ENCODE measurements around the gene LETM1.
A peak's percentile ranks its signal among the peaks of the same experiment; 100 is the strongest.
"Not testable (repeated sequence)": the region's sequence is repeated elsewhere in the genome, so short reads cannot be mapped to it uniquely, and the experiment has no call there.

LETM1 gene

DNA sequence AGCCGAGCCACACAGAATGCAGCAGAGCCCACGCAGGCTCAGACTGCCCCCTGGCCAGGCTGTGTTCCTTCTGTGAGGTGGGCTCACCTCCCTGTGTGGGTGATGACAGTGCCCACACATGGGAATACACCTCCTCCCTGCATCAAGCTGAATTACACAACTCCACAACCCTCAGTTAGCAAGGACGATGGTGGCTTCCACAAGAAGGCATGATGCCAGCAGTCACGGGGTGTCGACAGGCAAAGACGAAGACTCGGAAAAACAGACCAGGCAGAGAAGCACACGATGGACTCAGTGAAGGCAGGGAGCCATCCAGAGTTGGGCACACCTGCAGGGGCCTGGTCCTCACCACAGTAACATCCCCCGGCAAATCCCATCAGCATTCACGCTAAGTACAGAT lies 12.1 kb downstream of the LETM1 start:
- Histone ChIP-seq H3K27me3 (ENCODE audit: control insufficient read depth, insufficient read depth, low read length) (no peaks in the 10 kb centered on the region), H3K9ac (ENCODE audit: low read length) (no peak overlapping the region), H3K9me3 (ENCODE audit: control insufficient read depth, low read length) (no peaks in the 10 kb centered on the region), H3K36me3 (ENCODE audit: control insufficient read depth, insufficient read depth, low read length) (peaks cover 13% of the 10 kb centered on the region), H3K4me3 (ENCODE audit: low read length) (no peak overlapping the region), H3K4me1 (ENCODE audit: control insufficient read depth, insufficient read depth, low read length) (peaks cover 12% of the 10 kb centered on the region)

DNA sequence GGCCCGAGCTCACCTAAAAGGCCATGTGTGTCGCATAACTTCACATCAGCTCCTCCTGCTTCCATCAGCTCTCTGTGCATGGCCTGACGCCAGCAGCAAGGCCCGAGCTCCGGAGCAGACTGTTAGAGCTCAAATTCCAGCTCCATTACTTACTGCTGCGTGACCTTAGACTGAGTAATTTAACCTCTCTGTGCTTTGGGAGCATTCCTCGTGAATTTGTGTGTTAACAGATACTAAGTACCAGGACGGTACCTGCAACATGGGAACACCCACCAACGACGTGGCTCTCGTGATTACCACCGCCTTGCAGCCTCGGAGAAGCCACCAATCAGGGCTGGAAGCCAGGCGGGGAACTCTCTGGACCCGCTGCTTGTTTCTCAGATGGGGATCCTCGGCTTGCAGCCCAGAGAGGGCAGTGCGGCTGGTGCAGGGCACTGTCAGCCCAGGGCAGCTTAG lies 12.9 kb downstream of the LETM1 start:
- H3K9me3 ChIP-seq (ENCODE audit: control insufficient read depth, low read length) = no peaks in the 10 kb centered on the region
- H3K4me3 ChIP-seq (ENCODE audit: low read length) = no peak overlapping the region
- H3K36me3 ChIP-seq (ENCODE audit: control insufficient read depth, insufficient read depth, low read length) = peaks cover 13% of the 10 kb centered on the region
- H3K27me3 ChIP-seq (ENCODE audit: control insufficient read depth, insufficient read depth, low read length) = no peaks in the 10 kb centered on the region
- H3K9ac ChIP-seq (ENCODE audit: low read length) = no peak overlapping the region
- H3K4me1 ChIP-seq (ENCODE audit: control insufficient read depth, insufficient read depth, low read length) = peaks cover 12% of the 10 kb centered on the region

DNA sequence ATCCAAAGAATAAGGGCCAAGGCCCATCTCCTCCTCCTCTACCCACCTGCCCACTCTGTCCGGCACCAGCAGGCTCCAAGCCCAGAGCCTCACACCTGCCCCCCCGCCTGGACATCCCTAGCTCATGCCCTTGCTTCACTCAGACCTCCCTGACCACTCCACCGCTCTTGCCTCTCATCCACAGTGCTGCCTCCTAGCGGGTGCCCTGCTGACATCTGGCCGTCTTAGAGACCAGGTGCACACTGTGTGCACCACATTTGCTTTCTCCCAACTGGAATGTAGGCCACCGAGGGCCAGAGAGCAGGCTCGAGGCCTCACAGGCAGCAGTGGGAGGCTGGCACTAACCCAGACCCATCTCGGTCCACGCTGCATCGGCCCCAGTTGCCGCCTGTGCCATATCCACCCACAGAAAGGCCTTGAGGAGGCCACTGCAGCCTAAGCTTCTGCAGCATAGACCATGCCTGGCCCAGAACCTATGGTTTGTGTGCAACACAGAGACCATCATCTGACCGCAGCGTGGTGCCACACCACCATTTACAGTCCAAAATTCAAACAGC lies 13.5 kb downstream of the LETM1 start:
- Histone ChIP-seq H3K4me3 (ENCODE audit: low read length) (no peak overlapping the region), H3K36me3 (ENCODE audit: control insufficient read depth, insufficient read depth, low read length) (peaks cover 13% of the 10 kb centered on the region), H3K9me3 (ENCODE audit: control insufficient read depth, low read length) (no peaks in the 10 kb centered on the region), H3K9ac (ENCODE audit: low read length) (no peak overlapping the region), H3K27me3 (ENCODE audit: control insufficient read depth, insufficient read depth, low read length) (no peaks in the 10 kb centered on the region), H3K4me1 (ENCODE audit: control insufficient read depth, insufficient read depth, low read length) (peaks cover 12% of the 10 kb centered on the region)

DNA sequence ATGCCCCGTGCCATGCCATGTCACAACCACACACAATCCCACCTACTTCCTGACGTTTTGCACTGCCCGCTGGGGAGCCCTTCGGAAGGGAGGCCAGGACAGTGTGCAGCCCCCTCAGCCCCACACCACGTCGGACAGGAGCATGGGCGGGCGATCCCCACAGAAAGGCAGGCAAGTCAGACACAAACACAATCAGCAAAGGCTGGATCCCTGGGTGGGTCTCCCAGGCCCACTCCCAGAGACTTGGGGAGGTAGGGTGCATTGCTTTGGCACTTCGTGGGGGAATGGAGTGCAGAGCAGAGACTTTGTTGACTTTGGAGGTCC lies 14.1 kb downstream of the LETM1 start:
- Histone ChIP-seq H3K4me3 (ENCODE audit: low read length) (no peak overlapping the region), H3K4me1 (ENCODE audit: control insufficient read depth, insufficient read depth, low read length) (peaks cover 12% of the 10 kb centered on the region), H3K36me3 (ENCODE audit: control insufficient read depth, insufficient read depth, low read length) (peaks cover 18% of the 10 kb centered on the region), H3K27me3 (ENCODE audit: control insufficient read depth, insufficient read depth, low read length) (no peaks in the 10 kb centered on the region), H3K9ac (ENCODE audit: low read length) (no peak overlapping the region), H3K9me3 (ENCODE audit: control insufficient read depth, low read length) (no peaks in the 10 kb centered on the region)

DNA sequence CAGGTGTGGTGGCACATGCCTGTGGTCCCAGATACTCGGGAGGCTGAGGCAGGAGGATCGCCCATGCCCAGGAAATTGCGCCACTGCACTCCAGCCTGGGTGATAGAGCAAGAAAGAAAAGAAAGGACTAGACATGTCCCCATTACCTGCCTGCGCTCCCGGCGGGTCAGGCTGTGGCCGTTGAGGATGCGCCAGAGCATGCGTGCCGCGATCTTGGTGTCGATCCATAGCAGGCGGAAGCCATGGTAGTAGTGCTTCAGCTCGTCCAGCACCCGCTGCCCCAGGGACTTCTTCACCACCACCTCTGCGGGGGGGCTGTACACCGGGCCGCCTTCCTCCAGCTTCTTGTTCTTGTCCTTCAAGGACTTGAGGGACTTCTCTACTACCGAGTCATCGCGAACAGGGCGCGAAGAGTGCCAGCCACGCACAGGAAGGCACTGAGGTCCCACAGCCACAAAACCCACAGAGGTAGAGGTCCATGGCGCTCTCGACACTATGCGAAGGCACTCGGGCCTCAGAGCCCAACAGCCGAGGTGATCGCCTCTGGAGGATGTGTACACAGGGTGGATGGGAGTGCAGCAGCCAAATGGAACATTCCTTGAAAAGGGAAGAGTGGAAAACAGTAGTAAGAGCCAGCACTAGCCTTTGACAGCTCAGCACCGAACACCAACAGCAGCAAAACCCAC lies 14.6 kb downstream of the LETM1 start:
- no peak overlapping the region for H3K9ac ChIP-seq (ENCODE audit: low read length)
- H3K36me3 ChIP-seq (ENCODE audit: control insufficient read depth, insufficient read depth, low read length) = peaks cover 23% of the 10 kb centered on the region

DNA sequence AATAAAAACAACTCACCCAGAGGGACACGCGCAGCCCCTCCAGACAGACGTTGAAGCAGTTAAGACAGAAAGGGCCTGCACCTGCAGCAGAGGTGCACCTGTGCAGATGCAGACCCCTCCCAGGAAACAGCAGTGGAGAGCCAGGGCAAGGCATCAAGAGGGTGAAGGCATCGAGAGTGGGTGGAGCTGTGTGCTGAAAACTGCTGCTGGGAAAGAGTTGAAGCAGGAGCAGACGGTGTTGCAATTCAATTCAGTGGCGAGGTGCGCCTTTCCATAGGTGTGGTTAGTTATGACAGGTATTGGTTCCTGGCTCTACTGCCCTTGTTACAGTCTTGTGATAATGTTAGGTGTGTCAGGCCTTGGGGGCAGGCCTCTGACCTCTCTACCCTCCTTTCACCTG lies 16.7 kb downstream of the LETM1 start:
- Histone ChIP-seq H3K36me3 (ENCODE audit: control insufficient read depth, insufficient read depth, low read length) (peaks cover 30% of the 10 kb centered on the region), H3K4me1 (ENCODE audit: control insufficient read depth, insufficient read depth, low read length) (peaks cover 12% of the 10 kb centered on the region), H3K4me3 (ENCODE audit: low read length) (no peak overlapping the region)

More for the DNA sequence above, 14.6 kb downstream of the LETM1 start:
- Histone ChIP-seq H3K4me3 (ENCODE audit: low read length) (no peak overlapping the region), H3K9me3 (ENCODE audit: control insufficient read depth, low read length) (no peaks in the 10 kb centered on the region), H3K4me1 (ENCODE audit: control insufficient read depth, insufficient read depth, low read length) (peaks cover 12% of the 10 kb centered on the region), H3K27me3 (ENCODE audit: control insufficient read depth, insufficient read depth, low read length) (no peaks in the 10 kb centered on the region)

DNA sequence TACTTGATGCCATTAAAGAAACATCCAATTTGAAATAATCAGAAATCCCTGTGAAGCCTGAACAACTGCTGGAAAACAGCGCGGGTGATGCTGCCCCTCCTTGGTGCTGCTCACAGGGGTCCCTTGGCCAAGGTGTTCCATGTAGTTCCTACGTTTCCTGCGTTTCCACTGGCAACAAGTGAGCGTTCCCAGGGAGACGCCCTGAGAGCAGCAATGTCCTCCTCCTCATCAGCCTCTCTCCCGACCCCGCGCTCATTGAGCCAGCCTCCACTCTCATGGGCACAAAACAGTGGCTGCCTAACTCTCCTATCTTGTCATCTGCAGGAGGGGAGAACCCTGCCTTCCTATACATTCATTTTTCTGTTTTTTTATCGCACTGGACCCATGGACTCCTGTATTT lies 18.9 kb downstream of the LETM1 start:
- Histone ChIP-seq H3K9me3 (ENCODE audit: control insufficient read depth, low read length) (no peaks in the 10 kb centered on the region), H3K27me3 (ENCODE audit: control insufficient read depth, insufficient read depth, low read length) (no peaks in the 10 kb centered on the region), H3K4me3 (ENCODE audit: low read length) (no peak overlapping the region), H3K36me3 (ENCODE audit: control insufficient read depth, insufficient read depth, low read length) (peaks cover 34% of the 10 kb centered on the region), H3K4me1 (ENCODE audit: control insufficient read depth, insufficient read depth, low read length) (peaks cover 12% of the 10 kb centered on the region), H3K9ac (ENCODE audit: low read length) (no peak overlapping the region)

More for the DNA sequence above, 16.7 kb downstream of the LETM1 start:
- Histone ChIP-seq H3K9me3 (ENCODE audit: control insufficient read depth, low read length) (no peaks in the 10 kb centered on the region), H3K27me3 (ENCODE audit: control insufficient read depth, insufficient read depth, low read length) (no peaks in the 10 kb centered on the region), H3K9ac (ENCODE audit: low read length) (peak overlapping the region; percentile 43)

DNA sequence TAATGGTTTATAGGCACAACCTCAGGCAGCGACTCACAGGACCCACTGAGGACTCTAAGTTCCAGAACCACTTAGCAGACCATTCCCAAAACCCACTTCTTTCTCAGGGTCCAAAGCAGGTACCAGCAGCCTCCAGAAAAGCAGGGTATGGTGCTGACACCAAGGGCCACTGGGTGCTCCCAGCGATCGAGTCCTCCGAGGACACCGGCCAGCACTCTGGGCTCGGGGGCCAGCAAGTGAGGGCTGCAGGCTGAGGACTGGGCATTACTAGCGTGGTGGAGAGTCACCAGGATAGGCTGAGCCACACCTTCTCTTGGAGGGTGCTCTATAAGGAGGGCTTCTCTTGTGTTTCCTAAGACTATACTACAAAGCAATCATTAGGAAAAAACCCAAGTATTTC lies 19.3 kb downstream of the LETM1 start:
- Histone ChIP-seq H3K4me3 (ENCODE audit: low read length) (no peak overlapping the region), H3K4me1 (ENCODE audit: control insufficient read depth, insufficient read depth, low read length) (peaks cover 12% of the 10 kb centered on the region), H3K36me3 (ENCODE audit: control insufficient read depth, insufficient read depth, low read length) (peaks cover 32% of the 10 kb centered on the region), H3K27me3 (ENCODE audit: control insufficient read depth, insufficient read depth, low read length) (no peaks in the 10 kb centered on the region), H3K9me3 (ENCODE audit: control insufficient read depth, low read length) (no peaks in the 10 kb centered on the region), H3K9ac (ENCODE audit: low read length) (no peak overlapping the region)

DNA sequence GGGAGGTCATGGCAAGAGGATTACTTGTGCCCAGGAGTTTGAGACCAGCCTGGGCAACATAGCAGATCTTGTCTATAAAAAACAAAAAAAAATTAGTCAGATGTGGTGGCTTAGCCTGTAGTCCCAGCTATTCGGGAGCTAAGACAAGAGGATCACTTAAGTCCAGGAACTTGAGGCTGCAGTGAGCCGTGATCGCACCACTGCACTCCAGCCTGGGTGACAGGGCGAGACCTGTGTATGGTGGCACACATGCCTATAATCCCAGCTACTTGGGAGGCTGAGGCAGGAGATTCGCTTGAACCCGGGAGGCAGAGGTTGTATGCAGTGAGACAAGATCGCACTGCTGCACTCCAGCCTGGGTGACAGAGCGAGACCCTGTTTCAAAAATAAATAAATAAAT lies 20.1 kb downstream of the LETM1 start:
- H3K27me3 ChIP-seq (ENCODE audit: control insufficient read depth, insufficient read depth, low read length); H3K9me3 ChIP-seq (ENCODE audit: control insufficient read depth, low read length); H3K4me3 ChIP-seq (ENCODE audit: low read length); H3K9ac ChIP-seq (ENCODE audit: low read length): not testable (repeated sequence)
- Histone ChIP-seq H3K4me1 (ENCODE audit: control insufficient read depth, insufficient read depth, low read length) (peaks cover 12% of the 10 kb centered on the region), H3K36me3 (ENCODE audit: control insufficient read depth, insufficient read depth, low read length) (peaks cover 32% of the 10 kb centered on the region)

DNA sequence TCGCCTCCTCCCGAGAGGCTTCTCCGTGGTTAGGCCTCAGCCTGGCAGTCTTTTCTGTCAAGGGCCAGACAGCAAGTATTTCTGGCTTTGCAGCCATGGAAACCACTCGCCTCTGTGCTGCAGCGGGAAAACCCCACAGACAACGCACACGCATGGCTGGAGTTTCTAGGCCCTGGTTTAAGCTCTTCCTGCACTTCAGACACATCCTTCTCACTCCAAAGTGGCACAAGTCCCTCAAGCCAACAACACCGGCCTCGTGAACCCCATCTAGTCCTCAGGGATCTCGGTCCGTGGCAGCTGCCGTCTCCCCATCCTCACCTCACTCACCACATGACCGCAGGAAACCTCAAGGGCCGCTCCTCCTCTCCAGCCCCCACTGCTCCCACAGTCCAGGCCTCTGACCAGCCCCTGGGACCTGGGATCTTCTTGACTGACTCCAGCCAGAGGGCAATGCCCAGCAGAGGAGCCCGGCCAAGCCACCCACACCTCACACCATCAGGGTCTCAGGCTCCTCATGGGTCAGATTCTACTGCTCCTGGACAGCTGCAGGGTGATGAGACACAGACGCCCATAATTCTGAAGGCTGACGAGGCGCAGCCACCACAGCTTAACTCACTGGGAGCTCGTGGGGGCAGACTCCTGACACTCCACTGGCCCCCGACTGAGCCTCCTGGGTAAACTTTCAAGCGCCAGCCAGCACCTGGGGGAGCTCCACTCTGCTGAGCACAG lies 21.7 kb downstream of the LETM1 start:
- H3K9ac ChIP-seq (ENCODE audit: low read length) = no peak overlapping the region
- no peak overlapping the region for H3K4me3 ChIP-seq (ENCODE audit: low read length)
- H3K27me3 ChIP-seq (ENCODE audit: control insufficient read depth, insufficient read depth, low read length) = no peaks in the 10 kb centered on the region
- H3K36me3 ChIP-seq (ENCODE audit: control insufficient read depth, insufficient read depth, low read length) = peaks cover 26% of the 10 kb centered on the region
- H3K9me3 ChIP-seq (ENCODE audit: control insufficient read depth, low read length) = no peaks in the 10 kb centered on the region
- peaks cover 4% of the 10 kb centered on the region for H3K4me1 ChIP-seq (ENCODE audit: control insufficient read depth, insufficient read depth, low read length)

DNA sequence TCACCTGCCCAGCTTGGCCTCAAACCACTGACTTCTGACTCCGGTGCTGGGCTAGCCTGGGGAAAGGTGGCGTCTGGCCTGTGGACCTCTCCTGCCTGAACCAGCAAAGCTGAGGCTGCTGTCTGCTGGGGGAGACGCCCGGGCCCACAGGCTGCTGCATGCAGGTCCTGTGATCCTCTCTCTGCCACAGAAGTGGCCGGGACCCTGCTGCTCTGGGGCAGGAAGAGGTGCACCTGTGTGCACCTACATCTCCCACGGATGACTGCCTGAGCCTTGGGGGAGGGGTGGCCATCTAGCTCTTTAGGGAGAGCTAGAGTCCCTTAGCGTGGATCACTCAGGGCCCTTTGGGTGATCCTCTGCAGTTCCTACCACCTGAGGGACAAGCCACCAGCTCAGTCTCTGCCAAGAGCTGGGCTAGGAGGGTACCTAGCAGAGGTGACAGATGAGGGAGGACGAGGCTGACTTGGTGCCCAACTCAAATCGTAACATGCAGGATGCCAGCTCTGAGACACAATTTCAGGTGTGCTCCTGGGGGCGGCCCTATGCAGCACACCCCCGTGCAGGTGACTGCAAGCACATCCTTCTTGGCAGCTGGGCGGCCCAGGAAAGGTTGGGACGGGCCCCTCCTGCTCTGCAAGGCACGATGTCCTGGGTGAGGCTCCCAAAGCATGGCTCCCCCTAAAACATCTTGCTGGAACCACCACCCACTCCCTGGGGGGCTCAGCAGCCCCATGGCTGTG lies 22.5 kb downstream of the LETM1 start:
- H3K4me1 ChIP-seq (ENCODE audit: control insufficient read depth, insufficient read depth, low read length) = no peaks in the 10 kb centered on the region
- H3K27me3 ChIP-seq (ENCODE audit: control insufficient read depth, insufficient read depth, low read length) = no peaks in the 10 kb centered on the region
- no peak overlapping the region for H3K4me3 ChIP-seq (ENCODE audit: low read length)
- no peaks in the 10 kb centered on the region for H3K9me3 ChIP-seq (ENCODE audit: control insufficient read depth, low read length)
- H3K9ac ChIP-seq (ENCODE audit: low read length) = no peak overlapping the region
- H3K36me3 ChIP-seq (ENCODE audit: control insufficient read depth, insufficient read depth, low read length) = peaks cover 23% of the 10 kb centered on the region

DNA sequence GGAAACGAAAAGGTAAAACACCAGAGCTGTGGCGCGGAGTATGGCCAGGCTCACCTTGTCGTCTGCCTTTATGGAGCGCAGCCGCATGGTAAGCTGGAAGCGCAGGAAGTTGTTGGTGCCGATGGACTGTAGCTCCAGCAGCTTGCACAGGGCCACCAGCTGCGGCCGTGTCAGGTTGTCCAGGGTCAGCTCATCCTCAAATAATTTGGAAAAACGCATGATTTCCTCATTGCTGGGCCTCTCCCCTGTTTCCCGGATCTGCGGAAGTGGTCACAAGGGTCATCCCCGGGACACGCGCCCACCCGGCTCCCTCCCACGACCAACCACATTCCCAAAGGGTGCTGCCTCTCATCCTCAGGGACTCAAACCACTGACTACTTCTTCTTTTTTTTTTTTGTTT lies 23.3 kb downstream of the LETM1 start:
- Histone ChIP-seq H3K9me3 (ENCODE audit: control insufficient read depth, low read length) (no peaks in the 10 kb centered on the region), H3K27me3 (ENCODE audit: control insufficient read depth, insufficient read depth, low read length) (no peaks in the 10 kb centered on the region), H3K9ac (ENCODE audit: low read length) (no peak overlapping the region), H3K4me3 (ENCODE audit: low read length) (no peak overlapping the region), H3K36me3 (ENCODE audit: control insufficient read depth, insufficient read depth, low read length) (peaks cover 23% of the 10 kb centered on the region), H3K4me1 (ENCODE audit: control insufficient read depth, insufficient read depth, low read length) (no peaks in the 10 kb centered on the region)
